Activated effector memory CD4-positive, alpha-beta T cell treated with Interleukin-2 at 50 U/mL for 16 hours (primary cell): Measurements from ENCODE around the gene CACNA1C.

Experiments
- DNase-seq: peaks from one replicate; pipeline ENCODE4 v3.0.0-alpha.2; 2020

Gene CACNA1C

DNA sequence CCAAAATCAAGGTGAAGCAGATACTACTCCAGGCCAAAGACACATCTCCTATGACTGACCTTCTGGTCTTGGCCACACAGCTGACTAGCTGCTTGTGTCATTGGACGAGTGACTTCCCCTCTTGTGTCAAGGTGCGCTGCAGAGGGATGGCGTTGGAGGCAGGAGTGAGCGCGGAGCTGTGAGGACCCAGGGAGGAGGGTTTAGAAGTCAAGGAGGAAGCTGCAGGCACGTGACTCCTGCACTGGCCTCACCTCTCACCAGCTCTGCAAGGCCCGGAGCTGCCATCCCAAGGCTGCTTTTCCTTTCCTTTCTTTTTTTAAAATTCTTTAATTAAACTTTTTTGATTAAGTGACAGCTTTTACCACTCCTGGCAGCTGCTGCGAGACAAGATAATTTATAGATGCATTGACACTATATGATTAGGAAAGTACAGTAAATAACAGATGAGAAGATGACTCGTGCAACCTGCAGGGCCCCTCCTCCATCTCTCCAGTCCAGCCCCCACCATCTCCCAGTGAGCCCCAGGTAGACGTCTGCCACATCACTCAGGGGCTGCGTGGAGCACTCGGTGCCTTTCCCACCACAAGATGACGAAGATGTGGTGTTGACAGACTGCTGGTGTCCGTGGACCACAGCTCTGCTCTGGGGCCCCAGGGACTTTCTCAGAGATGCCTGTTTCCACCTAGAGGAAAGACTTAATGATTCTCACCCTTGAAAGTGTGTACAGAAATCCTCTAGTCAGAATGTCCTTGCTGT lies 350.6 kb downstream of the CACNA1C start:
- no peak for DNase-seq

DNA sequence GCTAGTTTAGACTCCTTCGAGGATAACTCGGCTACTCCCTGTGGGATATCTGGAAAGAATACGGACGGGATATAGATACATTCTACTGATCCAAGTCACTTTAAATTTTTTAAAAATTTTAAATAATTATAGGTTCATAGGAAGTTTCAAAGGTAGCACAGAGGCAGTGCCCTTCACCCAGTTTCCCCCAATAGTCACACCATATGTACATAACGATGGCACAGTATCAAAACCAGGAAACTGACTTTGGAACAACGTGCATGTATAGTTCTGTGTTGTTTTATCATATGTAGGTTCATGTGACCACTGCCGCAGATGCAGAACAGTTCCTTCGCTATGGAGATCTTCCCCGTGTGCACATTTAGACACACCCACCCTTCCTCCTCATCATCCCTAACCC lies 352.3 kb downstream of the CACNA1C start:
- DNase-seq, result no peak

DNA sequence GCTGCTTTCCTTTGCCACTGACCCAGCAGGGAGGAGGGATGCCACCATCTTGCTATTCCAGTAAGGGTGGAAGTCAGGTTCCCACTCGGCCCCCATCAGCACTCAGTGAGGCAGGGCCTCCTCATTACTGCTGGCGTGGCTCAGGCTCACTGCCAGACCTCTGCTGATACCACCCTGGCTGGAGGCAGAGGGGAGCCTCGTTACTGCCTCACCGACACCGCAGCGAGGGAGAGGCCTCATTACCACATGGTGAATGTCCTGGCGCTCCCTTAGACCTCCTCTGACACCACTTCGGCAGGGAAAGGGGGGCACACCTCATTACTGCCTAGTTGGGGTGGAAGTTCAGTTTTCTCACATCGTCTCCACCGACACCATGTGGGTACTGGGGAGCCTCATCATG lies 354.1 kb downstream of the CACNA1C start:
- DNase-seq, result no peak

DNA sequence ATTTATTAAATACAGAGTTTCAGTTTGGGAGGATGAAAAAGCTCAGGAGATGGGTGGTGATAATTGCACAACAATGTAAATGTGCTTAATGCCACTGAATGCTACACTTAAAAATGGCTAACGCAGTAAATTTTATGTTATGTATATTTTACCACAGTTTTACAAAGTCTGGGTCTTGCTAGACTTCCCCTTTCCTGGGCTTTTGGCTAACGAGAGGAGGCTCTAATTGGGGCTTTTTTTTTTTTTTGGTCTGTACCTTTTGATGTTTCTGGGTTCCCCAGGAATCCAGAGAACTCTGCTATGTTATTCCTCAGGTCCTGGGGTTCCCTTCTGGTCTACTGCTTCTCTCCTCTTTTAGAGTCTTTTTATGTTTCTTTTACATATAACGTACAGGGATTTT lies 355.5 kb downstream of the CACNA1C start:
- DNase-seq, result no peak

DNA sequence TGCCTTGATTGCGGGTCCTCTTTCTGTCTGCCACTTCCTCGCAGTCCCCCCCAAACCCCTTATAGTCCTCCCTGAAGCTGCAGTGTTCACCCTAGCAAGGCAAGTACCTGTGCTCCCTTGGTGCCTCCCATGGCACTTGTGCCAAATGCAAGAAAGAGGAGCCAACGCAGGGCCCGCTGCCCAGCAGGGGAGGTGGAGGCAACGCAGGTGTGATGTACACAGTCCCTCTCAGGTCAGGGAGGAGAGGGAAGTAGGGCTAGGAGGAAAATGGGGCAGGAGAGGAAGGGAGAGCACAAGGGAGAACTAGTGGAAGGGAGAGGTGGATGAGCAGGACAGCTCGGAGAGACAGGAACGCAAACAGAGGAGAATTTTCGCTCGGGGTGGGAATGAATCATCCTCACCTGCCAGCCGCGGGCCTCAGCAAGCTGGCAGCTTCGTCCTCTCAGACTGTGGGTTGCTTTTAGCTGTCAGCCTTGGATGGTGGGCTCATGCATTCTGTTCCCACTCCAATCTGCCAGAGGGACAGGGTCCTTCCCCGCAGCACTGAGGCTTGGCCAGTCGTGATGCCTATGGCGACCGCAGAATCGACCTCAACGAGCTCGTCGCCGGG lies 357.0 kb downstream of the CACNA1C start:
- DNase-seq, result no peak

DNA sequence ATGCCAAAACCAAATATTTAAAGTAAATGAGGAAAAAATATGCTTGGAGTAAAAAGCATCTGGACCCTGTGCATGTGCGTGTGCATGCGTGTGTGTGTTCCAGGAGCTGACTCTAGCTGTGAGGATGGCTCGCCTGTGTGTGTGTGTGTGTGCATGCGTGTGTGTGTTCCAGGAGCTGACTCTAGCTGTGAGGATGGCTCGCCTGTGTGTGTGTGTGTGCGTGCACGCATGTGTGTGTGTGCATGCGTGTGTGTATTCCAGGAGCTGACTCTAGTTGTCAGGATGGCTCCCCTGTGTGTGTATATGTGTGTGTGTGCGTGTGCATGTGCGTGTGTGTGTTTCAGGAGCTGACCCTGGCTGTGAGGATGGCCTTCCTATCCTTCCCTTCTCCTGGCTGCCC lies 357.7 kb downstream of the CACNA1C start:
- no peak for DNase-seq

DNA sequence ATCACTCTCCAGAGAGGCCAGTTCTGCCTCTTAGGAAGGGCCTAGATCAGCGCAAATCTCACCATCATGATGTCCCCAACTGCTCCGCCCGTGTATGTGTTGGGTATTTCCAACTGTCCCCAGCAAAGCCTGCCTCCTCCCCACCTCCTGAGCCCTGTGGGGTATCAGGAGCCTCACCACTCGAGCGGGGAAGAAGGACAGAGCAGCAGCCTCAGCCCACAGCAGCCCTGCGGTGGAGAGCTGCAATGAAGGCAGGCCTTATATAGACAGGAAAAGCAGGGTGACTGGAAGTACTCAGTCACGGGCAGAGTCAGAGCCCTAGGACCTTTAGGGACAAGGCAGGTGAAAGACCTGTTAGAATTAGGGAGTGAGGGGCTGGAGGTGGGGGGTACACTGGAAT lies 358.2 kb downstream of the CACNA1C start:
- DNase-seq, result no peak

DNA sequence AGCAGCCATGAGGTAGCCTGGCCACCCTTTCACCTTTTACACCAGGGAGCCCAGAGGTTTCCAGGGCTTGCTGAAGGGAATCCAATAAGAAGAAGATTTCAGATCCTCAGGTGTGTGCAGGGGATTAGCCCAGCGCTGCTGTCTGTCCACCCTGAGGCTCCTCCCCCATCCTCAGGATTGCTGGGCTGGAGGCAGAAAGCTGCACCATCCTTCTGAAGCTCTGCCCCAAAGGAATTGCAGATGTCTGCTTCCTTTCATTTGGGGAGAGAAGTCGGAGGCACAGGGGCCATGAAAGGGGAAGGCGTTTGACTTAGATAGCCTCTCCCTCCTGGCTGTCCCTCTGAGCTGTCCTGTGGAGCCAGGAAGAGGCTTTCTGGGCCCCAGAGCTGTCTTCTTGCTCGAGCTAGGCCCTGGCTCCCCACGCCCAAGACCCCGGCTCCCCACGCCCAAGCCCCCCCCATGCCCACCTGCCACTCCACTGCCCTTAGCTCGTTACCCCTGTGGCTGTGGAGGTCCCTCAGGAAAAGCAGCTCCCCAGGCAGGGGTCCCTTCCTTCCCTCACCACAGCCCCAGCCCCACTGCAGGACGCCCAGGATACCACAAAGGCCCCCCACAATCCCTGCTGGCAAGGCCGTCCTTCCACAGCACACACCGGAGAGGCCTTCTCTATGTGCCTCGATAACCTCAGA lies 359.0 kb downstream of the CACNA1C start:
- no peak for DNase-seq

DNA sequence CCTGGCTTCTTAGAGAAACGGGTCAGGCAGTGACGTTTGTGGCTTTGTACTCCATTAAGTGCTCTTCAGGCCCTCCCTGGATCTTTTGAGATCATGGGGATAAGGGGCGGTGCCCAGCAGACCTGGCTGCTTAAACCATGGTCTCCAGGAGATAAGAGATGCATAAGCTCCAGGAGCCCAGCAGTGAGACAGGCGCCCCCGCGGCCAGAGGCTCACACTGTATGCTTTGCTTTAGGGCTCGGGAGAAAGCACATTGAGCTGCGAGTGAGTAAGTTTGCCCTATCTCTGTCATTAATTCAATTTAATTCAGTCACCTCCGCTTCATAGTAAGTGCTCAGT lies 359.5 kb downstream of the CACNA1C start:
- DNase-seq, result no peak

DNA sequence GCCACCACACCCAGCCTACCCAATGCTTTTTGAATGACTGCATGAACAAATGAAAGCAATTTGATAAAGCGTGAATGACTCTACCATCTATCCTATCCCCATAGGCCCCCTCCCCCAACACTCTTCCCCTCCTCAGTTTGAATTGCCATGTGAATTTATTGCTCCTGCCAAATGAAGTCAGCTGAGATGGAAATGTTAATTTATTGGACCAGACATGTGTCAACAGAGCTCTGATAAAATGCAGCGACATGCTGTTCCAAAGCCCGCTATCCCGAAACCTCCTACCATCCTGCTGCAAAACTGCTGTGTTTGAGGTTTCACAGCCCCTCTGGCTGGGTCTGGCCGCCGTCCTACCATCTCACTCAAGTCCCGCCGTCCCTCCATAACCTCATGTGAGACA lies 360.5 kb downstream of the CACNA1C start:
- DNase-seq, result no peak

DNA sequence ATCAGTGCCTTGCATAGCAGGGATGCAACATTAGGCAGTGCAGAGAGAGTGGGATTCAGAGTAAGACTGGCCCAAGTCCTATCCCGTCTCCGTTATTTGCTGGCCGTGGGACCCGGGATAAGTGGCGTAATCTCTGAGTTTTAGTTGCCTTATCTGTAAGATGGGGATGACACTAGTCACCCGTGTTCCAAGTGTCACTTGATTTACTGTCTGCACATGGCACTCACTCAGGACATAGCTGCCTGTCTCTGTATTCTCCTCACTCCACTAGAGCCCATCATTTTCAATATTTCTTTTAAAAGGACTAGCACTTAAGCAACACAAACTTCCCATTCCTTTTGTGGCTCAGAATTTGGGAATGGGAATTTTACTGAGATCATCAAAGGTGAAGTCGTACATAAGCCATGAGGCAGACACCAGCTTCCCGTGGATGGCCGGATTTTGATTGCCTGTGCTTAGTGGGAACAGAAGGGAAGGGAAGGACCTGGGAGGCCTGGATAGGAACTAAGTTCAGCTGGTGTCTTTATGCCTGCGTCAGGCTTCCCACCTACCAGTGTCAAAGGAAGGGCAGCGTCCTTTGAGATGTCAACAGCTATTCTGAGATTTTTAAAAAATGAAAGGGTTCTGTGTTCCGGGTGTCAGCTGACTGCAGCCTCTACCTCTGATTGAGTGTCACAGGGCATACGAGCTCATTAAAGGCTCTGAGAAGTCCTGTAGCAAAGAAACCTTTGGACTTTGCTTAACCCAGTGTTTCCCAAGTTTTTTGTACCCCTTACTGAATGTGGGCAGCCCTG lies 361.4 kb downstream of the CACNA1C start:
- DNase-seq, result no peak

DNA sequence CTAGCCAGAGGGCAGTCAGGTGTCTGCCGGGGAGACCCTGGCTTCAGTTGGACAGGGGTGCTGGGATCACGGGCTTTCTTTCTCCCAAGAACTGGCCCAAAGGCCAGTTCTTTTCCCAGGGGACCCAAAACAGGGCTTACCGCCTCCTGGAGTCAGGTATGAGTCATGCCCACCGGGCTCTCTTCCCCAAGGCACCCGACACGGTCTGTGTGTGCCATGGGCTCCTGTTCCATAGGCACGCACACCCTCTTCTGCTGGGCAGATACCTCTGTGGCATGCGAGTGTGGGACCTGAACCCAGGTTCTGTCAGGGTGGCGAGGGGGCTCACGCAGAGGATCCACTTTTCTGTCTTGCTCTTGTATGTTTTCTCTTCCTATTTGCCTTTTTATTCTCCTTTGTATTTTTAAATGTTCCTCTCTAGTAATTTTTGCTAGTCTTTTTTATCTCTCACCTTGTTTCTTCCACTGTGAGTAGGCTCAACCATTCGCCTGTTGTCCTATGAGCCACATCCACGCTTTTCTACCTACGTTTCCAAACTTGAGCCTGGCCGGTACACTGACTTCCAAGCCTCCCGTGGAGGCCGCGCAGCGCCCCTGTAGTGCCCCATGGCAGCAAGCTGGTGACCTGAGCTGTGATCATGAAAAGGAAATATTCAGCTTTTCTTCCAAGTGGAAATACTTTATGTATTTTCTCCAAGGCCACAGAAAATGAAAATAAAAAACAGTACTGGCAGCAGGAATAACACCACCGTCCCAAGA lies 362.2 kb downstream of the CACNA1C start:
- no peak for DNase-seq

DNA sequence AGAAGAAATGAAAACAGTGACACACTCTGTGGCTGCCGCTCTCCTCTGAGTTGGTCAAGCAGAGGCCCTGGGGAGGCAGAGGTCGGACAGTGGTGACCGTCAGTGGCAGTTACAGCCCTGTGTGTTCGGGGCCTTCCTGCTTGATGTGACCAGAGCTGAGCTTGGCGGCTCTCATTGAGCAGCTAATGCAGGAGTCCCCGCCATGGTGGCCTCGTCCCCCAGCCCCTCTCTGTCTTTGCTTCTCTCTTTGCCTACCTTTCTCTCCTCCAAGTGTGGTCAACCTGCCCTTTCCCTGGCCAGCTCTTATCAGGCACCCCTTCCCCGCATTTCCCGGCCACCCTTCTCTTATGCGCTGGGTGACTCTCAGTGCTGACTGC lies 362.8 kb downstream of the CACNA1C start:
- no peak for DNase-seq

DNA sequence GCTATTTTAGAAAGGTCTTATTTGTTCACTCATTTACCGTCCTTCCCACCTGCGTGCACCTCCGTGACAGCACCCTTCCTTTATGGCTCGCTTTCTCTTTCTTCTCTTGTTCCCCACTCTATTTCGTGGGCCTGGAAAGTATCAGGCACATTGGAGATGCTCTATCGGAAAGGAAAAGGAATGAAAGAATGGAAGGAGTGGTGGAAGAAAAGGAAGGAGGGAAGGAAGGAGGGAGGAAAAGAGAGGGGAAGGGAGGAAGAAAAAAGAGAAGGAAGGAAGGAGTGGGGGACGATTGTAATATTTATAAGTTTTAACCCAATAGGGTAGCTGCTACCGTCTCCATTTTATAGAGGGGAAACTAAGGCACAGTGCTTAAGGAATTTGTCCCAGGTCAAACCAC lies 363.4 kb downstream of the CACNA1C start:
- no peak for DNase-seq

DNA sequence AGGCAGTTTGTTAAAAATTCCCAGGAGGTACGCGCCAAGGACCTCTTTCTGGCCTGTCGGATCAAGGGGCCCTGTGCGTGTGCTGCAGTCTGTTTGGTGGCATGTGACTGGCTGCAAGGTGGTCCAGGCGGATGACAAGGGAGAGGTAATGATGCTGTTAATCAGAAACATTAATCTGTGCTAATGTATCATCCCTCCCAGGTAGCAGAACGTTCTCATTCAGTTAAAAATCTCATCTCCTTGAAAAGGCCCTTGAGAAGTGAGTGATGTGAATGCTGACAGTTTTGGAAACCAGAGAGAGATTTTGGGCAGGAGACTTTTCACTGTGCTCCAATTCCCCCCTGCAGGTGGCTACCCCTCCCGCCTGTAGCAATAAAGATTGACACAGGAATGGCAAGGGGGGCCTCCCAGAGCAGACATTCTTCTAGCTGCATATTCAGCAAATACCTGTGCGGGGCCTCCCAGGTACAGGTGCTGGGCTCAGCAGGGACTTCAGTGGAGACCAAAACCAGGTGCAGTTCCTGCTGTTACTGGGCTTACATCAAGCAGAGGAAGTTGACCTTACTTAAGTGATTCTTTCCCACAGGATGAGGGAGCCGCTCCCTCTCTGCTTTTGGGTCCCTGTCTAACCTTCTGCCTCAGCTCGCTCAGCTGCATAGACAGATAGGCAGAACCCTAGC lies 364.8 kb downstream of the CACNA1C start:
- DNase-seq, result no peak

DNA sequence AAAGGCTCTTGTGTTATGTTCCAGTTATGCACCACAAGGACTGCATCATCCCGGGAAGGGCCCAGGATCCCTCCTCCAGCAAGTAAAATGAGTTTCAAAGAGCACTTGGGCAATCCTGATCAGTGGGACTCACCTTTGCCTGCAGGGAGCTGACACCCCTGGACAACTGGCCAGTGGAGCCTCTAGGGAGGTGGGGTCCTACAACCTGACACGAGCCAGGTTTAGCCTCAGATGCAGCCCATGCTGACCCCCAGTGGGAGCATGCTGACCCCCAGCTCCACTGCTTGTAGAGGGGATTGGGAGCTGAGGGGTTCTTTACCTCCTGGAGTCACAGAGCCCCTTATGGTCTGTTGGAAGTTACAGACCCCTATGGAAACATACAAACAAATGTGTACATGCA lies 365.8 kb downstream of the CACNA1C start:
- no peak for DNase-seq

DNA sequence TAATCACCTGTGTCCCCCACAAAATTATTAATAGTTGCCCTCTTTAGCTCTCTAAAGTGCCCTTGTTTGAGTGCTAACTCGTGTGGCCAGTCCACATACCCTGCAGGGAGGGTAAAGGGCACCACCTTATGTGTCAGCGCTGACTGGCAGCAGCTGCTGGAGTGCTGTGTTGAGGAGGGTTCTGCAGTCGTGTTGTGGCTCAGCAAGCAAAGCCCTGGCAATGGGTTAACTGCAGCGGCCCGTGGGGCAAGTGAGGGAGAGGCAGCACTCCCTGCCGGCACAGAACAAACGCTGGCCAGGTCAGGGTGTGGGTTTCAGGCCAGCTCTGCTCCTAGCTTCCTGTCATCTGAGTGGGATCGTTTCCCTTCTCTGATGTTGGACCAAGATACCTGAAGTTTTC lies 369.8 kb downstream of the CACNA1C start:
- DNase-seq, result no peak

DNA sequence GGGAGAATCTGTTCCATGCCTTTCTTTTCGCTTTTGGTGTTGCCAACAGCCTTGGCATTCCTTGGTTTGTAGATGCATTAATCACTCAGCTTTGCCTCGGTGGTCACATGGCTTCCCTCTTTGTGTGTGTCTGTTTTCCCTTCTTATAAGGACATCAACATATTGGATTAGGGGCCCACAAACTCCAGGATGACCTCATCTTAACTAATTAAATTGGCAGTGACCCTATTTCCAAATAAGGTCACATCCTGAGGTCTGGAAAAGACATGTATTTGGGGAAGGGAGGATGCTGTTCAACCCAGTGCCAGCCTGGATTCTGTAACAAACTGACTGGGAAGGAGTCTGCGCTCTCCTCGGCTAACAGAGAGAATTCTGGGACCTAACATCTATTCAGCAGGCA lies 376.2 kb downstream of the CACNA1C start:
- no peak for DNase-seq

DNA sequence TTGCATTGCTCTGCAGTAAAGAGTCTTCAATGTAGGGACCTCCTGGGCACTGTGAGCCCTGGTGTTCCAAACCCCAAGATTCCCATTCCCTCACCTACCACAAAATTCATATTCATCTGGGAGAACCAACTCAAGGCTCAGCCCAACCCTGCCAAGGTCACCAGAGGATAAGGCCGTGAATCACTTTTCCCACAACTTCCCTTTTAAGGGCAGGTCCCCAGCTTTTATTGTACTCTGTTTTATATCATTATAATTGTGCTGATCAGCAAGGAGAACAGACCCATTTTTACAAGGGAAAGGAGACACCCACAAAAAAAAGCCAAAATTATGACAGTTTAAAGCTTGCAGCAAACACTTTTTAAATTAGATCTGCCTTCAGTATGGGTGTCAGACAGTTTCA lies 379.0 kb downstream of the CACNA1C start:
- no peak for DNase-seq

DNA sequence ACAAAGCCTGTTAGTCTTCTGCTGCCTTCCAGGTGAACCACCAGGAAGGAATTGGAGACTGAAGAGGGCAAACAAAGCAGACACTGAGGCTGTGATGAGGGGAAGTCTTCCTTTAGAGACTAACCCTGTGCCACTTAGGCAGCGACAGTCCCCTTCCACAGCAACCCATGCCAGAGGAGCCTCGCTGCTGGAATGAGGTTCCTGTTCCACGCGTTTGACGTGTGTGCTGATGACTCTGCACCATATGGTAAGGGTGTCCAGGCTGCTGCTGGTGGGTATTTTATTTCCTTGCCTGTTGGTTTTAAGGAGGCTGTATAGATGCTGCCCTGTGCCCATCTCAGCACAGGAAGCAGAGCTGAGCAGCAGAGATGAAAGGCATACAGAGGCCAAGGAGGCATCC lies 380.1 kb downstream of the CACNA1C start:
- no peak for DNase-seq

DNA sequence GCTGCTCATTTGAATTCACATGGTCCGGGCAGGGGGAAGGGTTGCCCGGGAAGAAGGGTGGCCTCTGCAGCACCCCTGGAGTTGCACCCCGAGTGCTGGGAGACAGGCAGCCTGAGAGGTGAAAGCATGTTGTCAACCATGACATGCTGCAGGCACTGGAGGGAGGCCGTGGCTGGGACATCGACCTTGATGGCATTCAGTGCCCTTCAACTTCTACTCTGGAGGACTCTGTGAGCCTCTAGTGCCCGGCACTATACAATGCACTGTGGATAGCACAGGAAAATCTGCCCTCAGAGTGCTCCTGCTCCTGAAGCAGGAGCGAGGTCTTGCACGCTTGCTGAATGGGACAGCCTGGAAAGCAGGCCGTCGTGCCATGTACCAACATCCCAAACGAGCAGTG lies 382.7 kb downstream of the CACNA1C start:
- no peak for DNase-seq

DNA sequence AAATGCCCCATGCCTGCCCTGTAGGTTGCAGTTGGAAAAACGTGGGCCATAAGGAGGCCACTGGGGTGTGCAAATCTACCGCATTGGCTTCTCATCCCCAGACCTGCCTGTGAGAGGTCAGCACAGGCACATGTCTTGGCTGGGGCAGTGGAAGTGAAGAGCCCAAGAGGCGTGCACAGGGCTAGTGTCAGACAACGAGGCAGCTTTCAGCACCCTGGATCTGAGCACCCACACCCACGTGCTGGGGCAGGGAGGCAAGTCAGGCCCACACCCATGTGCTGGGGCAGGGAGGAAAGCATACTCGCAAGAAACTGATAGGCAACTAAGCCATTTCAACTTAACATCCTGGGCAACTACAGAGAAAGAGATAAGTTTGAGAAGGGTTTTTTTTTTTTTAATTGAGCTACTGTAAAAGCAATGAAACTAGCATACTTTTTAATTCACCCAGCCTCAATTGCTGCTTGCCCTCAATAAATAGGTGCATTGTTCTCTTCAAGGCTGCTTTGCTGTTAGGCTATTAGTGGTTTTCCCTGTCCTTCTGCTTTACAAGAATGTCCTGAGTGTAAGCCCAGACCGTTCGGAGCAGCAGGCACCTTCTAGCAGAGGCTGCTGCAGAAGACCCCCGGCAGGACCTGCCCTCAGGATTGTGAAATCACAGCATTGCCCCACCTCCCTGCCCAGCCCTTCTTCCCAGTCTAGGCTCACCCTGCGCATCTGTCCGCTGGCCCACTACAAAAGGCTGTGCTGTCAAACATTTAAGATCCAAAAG lies 386.7 kb downstream of the CACNA1C start:
- DNase-seq, result no peak
